KOPT-K1 (cell line): ENCODE measurements around the gene ANKS1B.

ENCODE experiments used
- H3K27ac ChIP-seq: fragments of 200-600 bp; sonication (generic); 2 replicates; pipeline ENCODE4 v1.5.1; 2016; ENCODE audit warnings: antibody characterized with exemption, mild to moderate bottlenecking, low read depth, low read length; ENCODE audit not compliant: poor library complexity, severe bottlenecking
- H3K36me3 ChIP-seq: fragments of 200-600 bp; sonication (generic); 2 replicates; pipeline ENCODE4 v1.5.1; 2017; ENCODE audit warnings: antibody characterized with exemption, mild to moderate bottlenecking, low read length, moderate library complexity; ENCODE audit not compliant: insufficient read depth
- H3K9me3 ChIP-seq: fragments of 200-600 bp; sonication (generic); 2 replicates; pipeline ENCODE4 v1.5.1; 2017; ENCODE audit warnings: antibody characterized with exemption, low read length, mild to moderate bottlenecking; ENCODE audit not compliant: insufficient read depth, poor library complexity, severe bottlenecking

ANKS1B gene

GRCh38 chr12:99200711-99201384 lies 783.9 kb downstream of the ANKS1B start:
- H3K36me3 ChIP-seq, result no peaks in the 10 kb centered on the region
- no peak overlapping the region for H3K27ac ChIP-seq
- H3K9me3 ChIP-seq, result no peaks in the 10 kb centered on the region

- Histone ChIP-seq H3K27ac (no peak overlapping the region), H3K36me3 (no peaks in the 10 kb centered on the region), H3K9me3 (no peaks in the 10 kb centered on the region)
Measured at GRCh38 chr12:99195474-99195873, 789.3 kb downstream of the ANKS1B start.

- Histone ChIP-seq H3K36me3 (no peaks in the 10 kb centered on the region), H3K9me3 (no peaks in the 10 kb centered on the region), H3K27ac (no peak overlapping the region)
Measured at GRCh38 chr12:99192489-99192888, 792.2 kb downstream of the ANKS1B start.

- H3K9me3 ChIP-seq, result no peaks in the 10 kb centered on the region
- H3K27ac ChIP-seq, result no peak overlapping the region
- no peaks in the 10 kb centered on the region for H3K36me3 ChIP-seq
Measured at GRCh38 chr12:99176871-99177270, 807.9 kb downstream of the ANKS1B start.

- H3K36me3 ChIP-seq, result no peaks in the 10 kb centered on the region
- no peaks in the 10 kb centered on the region for H3K9me3 ChIP-seq
- no peak overlapping the region for H3K27ac ChIP-seq
Measured at GRCh38 chr12:99170461-99170860, 814.3 kb downstream of the ANKS1B start.

GRCh38 chr12:99170037-99170436 lies 814.7 kb downstream of the ANKS1B start:
- no peaks in the 10 kb centered on the region for H3K9me3 ChIP-seq
- H3K27ac ChIP-seq, result no peak overlapping the region
- H3K36me3 ChIP-seq, result no peaks in the 10 kb centered on the region

- no peak overlapping the region for H3K27ac ChIP-seq
- peaks cover 4% of the 10 kb centered on the region for H3K9me3 ChIP-seq
- no peaks in the 10 kb centered on the region for H3K36me3 ChIP-seq
Measured at GRCh38 chr12:99157946-99158345, 826.8 kb downstream of the ANKS1B start.

GRCh38 chr12:99154983-99155336 lies 829.8 kb downstream of the ANKS1B start:
- Histone ChIP-seq H3K36me3 (no peaks in the 10 kb centered on the region), H3K27ac (no peak overlapping the region), H3K9me3 (peaks cover 4% of the 10 kb centered on the region)

- Histone ChIP-seq H3K9me3 (no peaks in the 10 kb centered on the region), H3K36me3 (no peaks in the 10 kb centered on the region), H3K27ac (no peak overlapping the region)
Measured at GRCh38 chr12:99154216-99154982, 830.3 kb downstream of the ANKS1B start.

GRCh38 chr12:99153293-99153692 lies 831.4 kb downstream of the ANKS1B start:
- no peaks in the 10 kb centered on the region for H3K9me3 ChIP-seq
- no peak overlapping the region for H3K27ac ChIP-seq
- H3K36me3 ChIP-seq, result no peaks in the 10 kb centered on the region

- H3K9me3 ChIP-seq, result no peaks in the 10 kb centered on the region
- no peak overlapping the region for H3K27ac ChIP-seq
- no peaks in the 10 kb centered on the region for H3K36me3 ChIP-seq
Measured at GRCh38 chr12:99152337-99152736, 832.4 kb downstream of the ANKS1B start.

GRCh38 chr12:99151744-99152143 lies 833.0 kb downstream of the ANKS1B start:
- Histone ChIP-seq H3K36me3 (no peaks in the 10 kb centered on the region), H3K9me3 (no peaks in the 10 kb centered on the region), H3K27ac (no peak overlapping the region)

- Histone ChIP-seq H3K9me3 (no peaks in the 10 kb centered on the region), H3K36me3 (no peaks in the 10 kb centered on the region), H3K27ac (no peak overlapping the region)
Measured at GRCh38 chr12:99147130-99147529, 837.6 kb downstream of the ANKS1B start.

GRCh38 chr12:99146730-99147129 lies 838.0 kb downstream of the ANKS1B start:
- H3K27ac ChIP-seq, result no peak overlapping the region
- H3K36me3 ChIP-seq, result no peaks in the 10 kb centered on the region
- no peaks in the 10 kb centered on the region for H3K9me3 ChIP-seq

- Histone ChIP-seq H3K27ac (no peak overlapping the region), H3K36me3 (no peaks in the 10 kb centered on the region)
Measured at GRCh38 chr12:99146185-99146584, 838.6 kb downstream of the ANKS1B start.

GRCh38 chr12:99142651-99143050 lies 842.1 kb downstream of the ANKS1B start:
- H3K9me3 ChIP-seq, result no peaks in the 10 kb centered on the region

More at GRCh38 chr12:99146185-99146584, 838.6 kb downstream of the ANKS1B start:
- H3K9me3 ChIP-seq, result no peaks in the 10 kb centered on the region

More at GRCh38 chr12:99142651-99143050, 842.1 kb downstream of the ANKS1B start:
- Histone ChIP-seq H3K36me3 (no peaks in the 10 kb centered on the region), H3K27ac (no peak overlapping the region)
